NCI-H524 treated with DMSO at 0.1 percent for 48 hours (cell line): ENCODE data around the gene CYB5A.

Experiments
- DNase-seq: peaks from one replicate; lab custom pipeline; 2025; lab: John Stamatoyannopoulos, UW

Gene CYB5A

GRCh38 chr18:74215863-74216262, 75.9 kb downstream of the CYB5A start:
- DNase-seq, result no peak

- no peak for DNase-seq
These were observed 78.3 kb downstream of the CYB5A start for GRCh38 chr18:74213429-74213828.

GRCh38 chr18:74204526-74205152, 87.1 kb downstream of the CYB5A start:
- no peak for DNase-seq

GRCh38 chr18:74203811-74204210, 88.0 kb downstream of the CYB5A start:
- no peak for DNase-seq
